ENCODE results near the gene PTPRN2.
"Not testable (repeated sequence)": the region's sequence is repeated elsewhere in the genome, so short reads cannot be mapped to it uniquely, and the experiment has no call there.

PTPRN2 gene

DNA sequence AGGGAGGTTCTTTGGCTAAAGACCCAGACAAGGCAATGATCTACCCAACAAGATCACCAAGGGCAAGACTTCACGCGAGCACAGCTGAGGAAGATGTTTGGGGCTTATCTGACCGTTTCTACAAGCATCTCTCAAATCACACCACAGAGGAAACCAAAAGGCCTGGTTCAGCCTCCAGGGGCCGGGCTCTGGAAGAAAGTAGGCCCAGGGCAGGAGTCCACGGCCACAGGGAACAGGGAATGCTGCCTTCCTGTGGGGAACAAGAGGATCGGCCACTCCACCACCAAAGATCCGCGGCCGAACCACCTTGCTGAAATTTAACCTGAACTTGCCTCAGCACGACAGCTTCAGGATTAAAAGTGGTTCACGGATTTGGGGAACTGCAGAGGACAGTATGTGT lies 332.5 kb downstream of the PTPRN2 start:
- Histone ChIP-seq H3K4me3 (ENCODE audit: low read depth in 1 of 5, low read length in 5 of 5) (no peak overlapping the region), H3K9ac (ENCODE audit: low read length in 5 of 5) (no peak overlapping the region), H3K4me1 (ENCODE audit: control insufficient read depth in 5 of 5, insufficient read depth in 5 of 5, low read length in 5 of 5) (peaks cover 0 to 3% (median 0%) of the 10 kb centered on the region in 5 donors), H3K27me3 (ENCODE audit: control insufficient read depth in 5 of 5, insufficient read depth in 4 of 5, low read length in 5 of 5) (peaks cover 0 to 5% (median 0%) of the 10 kb centered on the region in 5 donors), H3K9me3 (ENCODE audit: control insufficient read depth in 5 of 5, low read length in 5 of 5) (peaks cover 0 to 3% (median 0%) of the 10 kb centered on the region in 5 donors), H3K27ac (ENCODE audit: low read depth, low read length) (no peak overlapping the region), H3K36me3 (ENCODE audit: control insufficient read depth in 5 of 5, insufficient read depth in 5 of 5, low read length in 5 of 5) (no peaks in the 10 kb centered on the region)

DNA sequence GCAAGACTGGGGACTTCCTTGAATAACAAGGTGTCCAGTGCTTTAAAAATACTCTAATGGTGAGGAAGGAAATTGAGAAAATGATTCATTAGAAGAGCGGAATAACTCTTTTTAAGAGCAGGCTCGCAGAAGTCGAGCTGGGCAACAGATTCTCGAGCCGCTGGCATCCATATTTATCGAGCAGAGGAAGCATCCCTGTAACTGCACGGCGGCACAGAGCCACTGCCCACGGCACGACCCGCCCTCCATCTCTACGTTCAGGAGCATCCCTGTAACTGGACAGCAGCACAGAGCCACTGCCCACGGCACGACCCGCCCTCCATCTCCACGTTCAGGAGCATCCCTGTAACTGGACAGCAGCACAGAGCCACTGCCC lies 334.0 kb downstream of the PTPRN2 start:
- H3K4me3 ChIP-seq (ENCODE audit: low read depth in 1 of 5, low read length in 5 of 5): peak overlapping the region in 1 of 5 donors; percentile 34
- not testable (repeated sequence) for H3K9ac ChIP-seq (ENCODE audit: low read length in 5 of 5); H3K27ac ChIP-seq (ENCODE audit: low read depth, low read length); H3K27me3 ChIP-seq (ENCODE audit: control insufficient read depth in 5 of 5, insufficient read depth in 4 of 5, low read length in 5 of 5); H3K9me3 ChIP-seq (ENCODE audit: control insufficient read depth in 5 of 5, low read length in 5 of 5); H3K36me3 ChIP-seq (ENCODE audit: control insufficient read depth in 5 of 5, insufficient read depth in 5 of 5, low read length in 5 of 5); H3K4me1 ChIP-seq (ENCODE audit: control insufficient read depth in 5 of 5, insufficient read depth in 5 of 5, low read length in 5 of 5)

DNA sequence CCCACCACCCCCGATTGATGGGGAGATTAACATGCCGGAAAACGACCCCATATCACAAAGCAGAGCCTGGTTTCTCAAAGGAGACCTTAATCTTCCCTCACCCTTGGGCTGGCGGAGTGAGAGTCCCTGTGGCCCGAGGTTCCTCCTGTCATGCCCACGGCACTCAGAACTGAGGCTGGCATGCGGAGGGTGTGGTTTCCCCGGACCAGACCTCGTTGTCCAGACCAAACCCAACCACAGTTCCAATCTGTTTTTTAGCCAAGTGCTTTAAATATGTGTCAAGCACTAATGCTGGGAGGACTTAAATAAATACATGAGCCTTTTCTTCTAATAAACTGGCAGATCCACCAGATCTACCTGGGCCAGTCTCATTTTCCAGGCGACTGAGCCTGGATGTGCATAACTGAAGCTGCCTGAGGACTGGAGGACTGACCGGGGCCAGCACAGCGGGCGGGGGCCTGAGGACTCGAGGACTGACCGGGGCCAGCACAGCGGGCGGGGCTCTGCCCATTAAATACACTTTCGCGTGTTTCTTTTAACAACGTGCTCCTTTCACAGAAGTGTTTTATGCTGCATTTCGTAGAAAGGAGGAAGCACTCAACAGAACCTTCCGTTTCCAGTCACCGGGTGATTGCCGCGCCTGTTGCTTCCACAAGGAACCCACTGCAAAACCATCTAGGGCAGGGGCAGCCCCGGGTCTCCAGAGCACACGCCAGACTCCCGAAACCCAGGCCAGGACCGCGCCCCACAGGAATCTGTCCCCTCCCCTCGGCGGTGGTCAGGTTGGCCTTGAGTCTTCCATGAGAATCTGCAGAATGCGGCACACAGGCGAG lies 334.6 kb downstream of the PTPRN2 start:
- peaks cover 0 to 9% (median 0%) of the 10 kb centered on the region in 5 donors for H3K9me3 ChIP-seq (ENCODE audit: control insufficient read depth in 5 of 5, low read length in 5 of 5)
- H3K4me1 ChIP-seq (ENCODE audit: control insufficient read depth in 5 of 5, insufficient read depth in 5 of 5, low read length in 5 of 5): peaks cover 0 to 3% (median 0%) of the 10 kb centered on the region in 5 donors
- no peak overlapping the region for H3K27ac ChIP-seq (ENCODE audit: low read depth, low read length)
- H3K4me3 ChIP-seq (ENCODE audit: low read depth in 1 of 5, low read length in 5 of 5): peak overlapping the region in 1 of 5 donors; percentile 34
- no peaks in the 10 kb centered on the region for H3K36me3 ChIP-seq (ENCODE audit: control insufficient read depth in 5 of 5, insufficient read depth in 5 of 5, low read length in 5 of 5)
- no peak overlapping the region for H3K9ac ChIP-seq (ENCODE audit: low read length in 5 of 5)
- peaks cover 0 to 5% (median 0%) of the 10 kb centered on the region in 5 donors for H3K27me3 ChIP-seq (ENCODE audit: control insufficient read depth in 5 of 5, insufficient read depth in 4 of 5, low read length in 5 of 5)

DNA sequence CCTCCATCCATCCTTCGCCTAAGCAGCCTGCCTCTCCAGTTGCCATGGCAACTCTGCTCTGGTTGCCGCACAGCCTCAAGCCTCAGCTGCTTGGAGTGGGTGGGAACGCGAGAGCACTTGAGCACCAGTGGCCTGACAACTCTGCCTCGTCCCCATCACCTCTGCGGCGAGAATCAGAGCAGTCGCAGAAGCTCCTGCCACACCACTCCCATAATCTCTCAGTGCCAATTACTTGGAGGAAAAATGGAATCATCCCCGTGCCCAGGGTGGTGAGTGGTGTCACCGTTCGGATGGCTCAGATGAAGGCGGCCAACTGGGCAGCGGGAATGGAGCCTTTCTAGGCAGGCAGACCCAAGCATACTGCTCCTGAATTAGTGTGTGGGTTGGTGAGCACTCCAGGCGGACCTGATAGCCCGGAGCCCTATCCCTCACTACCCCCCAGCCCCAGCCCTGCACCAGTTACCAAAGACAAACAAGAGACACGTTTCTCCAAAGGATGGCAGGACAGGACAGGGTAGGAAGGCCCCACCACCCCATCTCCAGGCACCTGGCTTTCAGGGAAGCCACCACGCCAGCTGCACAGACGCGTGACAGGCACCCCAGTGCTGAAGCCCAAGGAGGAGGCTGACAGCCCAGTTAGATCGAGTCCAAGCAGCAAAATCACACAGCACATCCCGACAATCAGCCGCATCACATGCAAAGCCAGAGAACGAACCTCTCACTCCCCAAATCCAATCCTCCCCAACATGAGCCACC lies 335.4 kb downstream of the PTPRN2 start:
- Histone ChIP-seq H3K27me3 (ENCODE audit: control insufficient read depth in 5 of 5, insufficient read depth in 4 of 5, low read length in 5 of 5) (peaks cover 0 to 5% (median 0%) of the 10 kb centered on the region in 5 donors), H3K4me1 (ENCODE audit: control insufficient read depth in 5 of 5, insufficient read depth in 5 of 5, low read length in 5 of 5) (peaks cover 0 to 3% (median 0%) of the 10 kb centered on the region in 5 donors), H3K4me3 (ENCODE audit: low read depth in 1 of 5, low read length in 5 of 5) (no peak overlapping the region), H3K27ac (ENCODE audit: low read depth, low read length) (no peak overlapping the region), H3K36me3 (ENCODE audit: control insufficient read depth in 5 of 5, insufficient read depth in 5 of 5, low read length in 5 of 5) (no peaks in the 10 kb centered on the region), H3K9ac (ENCODE audit: low read length in 5 of 5) (no peak overlapping the region), H3K9me3 (ENCODE audit: control insufficient read depth in 5 of 5, low read length in 5 of 5) (peaks cover 0 to 9% (median 0%) of the 10 kb centered on the region in 5 donors)

DNA sequence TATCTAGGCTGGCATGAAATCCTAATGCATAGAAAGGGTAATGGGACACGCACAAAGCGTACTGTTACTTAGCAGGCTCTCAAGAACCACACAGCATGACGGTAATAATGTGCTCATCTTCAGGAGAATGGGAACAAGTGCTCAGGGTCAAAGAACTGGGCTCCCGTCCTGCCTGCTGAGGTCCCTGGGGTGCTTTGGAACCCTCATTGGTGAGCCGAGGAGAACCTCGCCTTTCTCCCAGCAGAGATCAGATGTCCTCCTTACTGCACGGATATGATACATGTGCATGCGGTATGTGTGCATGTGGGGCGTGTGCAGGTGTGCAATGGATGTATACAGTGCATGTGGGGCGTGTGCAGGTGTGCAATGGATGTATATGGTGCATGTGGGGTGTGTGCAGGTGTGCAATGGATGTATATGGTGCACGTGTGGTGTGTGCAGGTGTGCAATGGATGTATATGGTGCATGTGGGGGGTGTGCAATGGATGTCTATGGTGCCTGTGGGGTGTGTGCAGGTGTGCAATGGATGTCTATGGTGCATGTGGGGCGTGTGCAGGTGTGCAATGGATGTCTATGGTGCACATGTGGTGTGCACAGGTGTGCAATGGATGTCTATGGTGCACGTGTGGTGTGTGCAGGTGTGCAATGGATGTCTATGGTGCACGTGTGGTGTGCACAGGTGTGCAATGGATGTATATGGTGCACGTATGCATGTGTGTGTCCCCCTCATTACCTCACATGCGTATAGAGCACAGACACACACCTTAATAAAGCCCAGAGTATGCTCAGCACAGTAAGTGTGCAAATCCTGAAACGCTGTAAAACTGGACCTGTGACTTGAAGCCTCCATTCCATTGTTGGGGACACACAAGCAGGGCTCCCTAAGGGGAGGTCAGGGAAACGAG lies 336.3 kb downstream of the PTPRN2 start:
- Histone ChIP-seq H3K9ac (ENCODE audit: low read length in 5 of 5) (no peak overlapping the region), H3K9me3 (ENCODE audit: control insufficient read depth in 5 of 5, low read length in 5 of 5) (peaks cover 0 to 9% (median 0%) of the 10 kb centered on the region in 5 donors), H3K27ac (ENCODE audit: low read depth, low read length) (no peak overlapping the region), H3K4me3 (ENCODE audit: low read depth in 1 of 5, low read length in 5 of 5) (no peak overlapping the region), H3K27me3 (ENCODE audit: control insufficient read depth in 5 of 5, insufficient read depth in 4 of 5, low read length in 5 of 5) (peaks cover 0 to 5% (median 0%) of the 10 kb centered on the region in 5 donors), H3K36me3 (ENCODE audit: control insufficient read depth in 5 of 5, insufficient read depth in 5 of 5, low read length in 5 of 5) (no peaks in the 10 kb centered on the region), H3K4me1 (ENCODE audit: control insufficient read depth in 5 of 5, insufficient read depth in 5 of 5, low read length in 5 of 5) (peaks cover 0 to 3% (median 0%) of the 10 kb centered on the region in 5 donors)

DNA sequence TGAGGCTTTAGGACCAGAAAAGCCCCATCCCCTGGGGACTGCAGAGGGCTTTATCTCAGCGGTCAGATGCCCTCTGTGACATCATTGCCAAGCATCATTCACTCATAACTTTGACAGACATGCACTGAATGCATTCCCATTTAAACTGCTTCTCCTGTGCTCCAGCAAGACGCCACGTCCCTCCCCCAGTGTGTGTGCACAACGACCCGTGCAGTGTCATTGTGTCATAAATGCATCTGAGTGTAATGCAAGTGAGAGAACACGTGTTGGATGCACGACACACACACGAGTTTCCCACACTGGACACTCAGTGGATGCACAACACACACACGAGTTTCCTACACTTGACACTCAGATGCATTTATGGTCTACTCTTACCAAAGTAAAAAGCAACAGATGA lies 337.9 kb downstream of the PTPRN2 start:
- Histone ChIP-seq H3K27me3 (ENCODE audit: control insufficient read depth in 5 of 5, insufficient read depth in 4 of 5, low read length in 5 of 5) (peaks cover 0 to 5% (median 0%) of the 10 kb centered on the region in 5 donors), H3K36me3 (ENCODE audit: control insufficient read depth in 5 of 5, insufficient read depth in 5 of 5, low read length in 5 of 5) (no peaks in the 10 kb centered on the region), H3K9ac (ENCODE audit: low read length in 5 of 5) (no peak overlapping the region), H3K9me3 (ENCODE audit: control insufficient read depth in 5 of 5, low read length in 5 of 5) (peaks cover 0 to 9% (median 0%) of the 10 kb centered on the region in 5 donors), H3K4me3 (ENCODE audit: low read depth in 1 of 5, low read length in 5 of 5) (no peak overlapping the region), H3K4me1 (ENCODE audit: control insufficient read depth in 5 of 5, insufficient read depth in 5 of 5, low read length in 5 of 5) (peaks cover 0 to 3% (median 0%) of the 10 kb centered on the region in 5 donors), H3K27ac (ENCODE audit: low read depth, low read length) (no peak overlapping the region)

DNA sequence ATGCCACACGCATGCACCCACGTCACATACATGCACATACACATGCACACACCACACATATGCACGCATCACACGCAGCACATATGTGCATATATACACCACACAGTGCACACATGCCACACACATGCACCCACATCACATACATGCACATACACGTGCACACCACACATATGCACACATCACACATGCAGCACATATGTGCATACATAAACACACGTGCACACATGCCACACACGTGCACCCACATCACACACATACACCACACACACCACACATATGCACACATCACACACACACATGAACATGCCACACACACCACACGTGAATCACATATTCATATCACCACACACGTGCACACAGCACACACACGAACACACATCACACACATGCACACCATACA lies 338.8 kb downstream of the PTPRN2 start:
- Histone ChIP-seq H3K4me1 (ENCODE audit: control insufficient read depth in 5 of 5, insufficient read depth in 5 of 5, low read length in 5 of 5) (peaks cover 0 to 3% (median 0%) of the 10 kb centered on the region in 5 donors), H3K36me3 (ENCODE audit: control insufficient read depth in 5 of 5, insufficient read depth in 5 of 5, low read length in 5 of 5) (no peaks in the 10 kb centered on the region), H3K9ac (ENCODE audit: low read length in 5 of 5) (no peak overlapping the region), H3K27ac (ENCODE audit: low read depth, low read length) (no peak overlapping the region), H3K27me3 (ENCODE audit: control insufficient read depth in 5 of 5, insufficient read depth in 4 of 5, low read length in 5 of 5) (peaks cover 0 to 5% (median 0%) of the 10 kb centered on the region in 5 donors), H3K9me3 (ENCODE audit: control insufficient read depth in 5 of 5, low read length in 5 of 5) (peaks cover 0 to 9% (median 3%) of the 10 kb centered on the region in 5 donors), H3K4me3 (ENCODE audit: low read depth in 1 of 5, low read length in 5 of 5) (no peak overlapping the region)

DNA sequence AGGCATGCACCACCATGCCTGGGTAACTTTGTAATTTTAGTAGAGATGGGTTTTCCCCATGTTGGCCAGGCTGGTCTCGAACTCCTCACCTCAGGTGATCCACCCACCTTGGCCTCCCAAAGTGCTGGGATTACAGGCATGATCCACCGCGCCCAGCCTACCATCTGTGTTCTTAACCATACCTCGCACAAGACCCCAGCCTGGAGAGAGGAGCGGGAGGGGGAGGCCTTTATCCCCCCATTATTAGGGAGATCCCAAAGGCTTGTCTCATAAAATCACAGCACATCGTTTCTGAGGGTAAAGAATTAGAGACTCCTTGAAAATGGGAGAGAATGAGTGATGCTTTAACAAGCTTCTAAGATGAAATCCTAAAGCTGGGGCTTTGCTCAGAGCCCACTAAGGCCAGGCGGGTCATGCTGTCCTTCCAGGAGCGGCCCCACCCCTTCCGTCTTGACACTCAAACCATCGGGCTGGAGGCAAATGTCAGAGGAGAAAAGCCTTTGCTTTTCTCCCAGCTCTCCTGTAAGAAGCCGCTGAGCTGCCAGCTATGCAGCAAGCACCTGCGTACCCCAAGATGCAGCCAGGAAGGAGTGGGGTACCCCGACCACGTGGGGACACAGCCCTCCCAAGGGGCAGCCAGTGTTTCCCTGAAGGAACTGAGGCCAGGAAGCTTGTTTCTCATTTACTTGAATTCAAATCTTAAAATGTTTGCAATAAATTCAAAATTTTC lies 339.7 kb downstream of the PTPRN2 start:
- Histone ChIP-seq H3K4me1 (ENCODE audit: control insufficient read depth in 5 of 5, insufficient read depth in 5 of 5, low read length in 5 of 5) (peaks cover 0 to 2% (median 0%) of the 10 kb centered on the region in 5 donors), H3K9me3 (ENCODE audit: control insufficient read depth in 5 of 5, low read length in 5 of 5) (peaks cover 0 to 9% (median 3%) of the 10 kb centered on the region in 5 donors), H3K27ac (ENCODE audit: low read depth, low read length) (no peak overlapping the region), H3K27me3 (ENCODE audit: control insufficient read depth in 5 of 5, insufficient read depth in 4 of 5, low read length in 5 of 5) (peaks cover 0 to 5% (median 0%) of the 10 kb centered on the region in 5 donors), H3K4me3 (ENCODE audit: low read depth in 1 of 5, low read length in 5 of 5) (no peak overlapping the region), H3K9ac (ENCODE audit: low read length in 5 of 5) (no peak overlapping the region), H3K36me3 (ENCODE audit: control insufficient read depth in 5 of 5, insufficient read depth in 5 of 5, low read length in 5 of 5) (no peaks in the 10 kb centered on the region)
